ENCODE data around the gene C20orf173. TPM values are rescaled to one million over a fixed set of nuclear protein-coding genes. Genes with fewer than 3 reads are reported as not detected.
"Not testable (repeated sequence)": the region's sequence is repeated elsewhere in the genome, so short reads cannot be mapped to it uniquely, and the experiment has no call there.

Gene C20orf173
- total and polyA plus RNA-seq, 5 experiments from 2014 or later, result not detected

- H3K27ac Mint-ChIP-seq, result no peak overlapping the region
- H3K4me1 Mint-ChIP-seq, result peaks cover 0 to 6% (median 3%) of the 10 kb centered on the region in 4 donors
- H3K9me3 Mint-ChIP-seq, result no peaks in the 10 kb centered on the region
- no peaks in the 10 kb centered on the region for H3K27me3 Mint-ChIP-seq
- H3K4me3 Mint-ChIP-seq, result no peak overlapping the region
- POLR2A ChIA-PET, result no interaction called here
- DNase-seq, result peak in 1 of 10 donors; percentile 42
- H3K36me3 Mint-ChIP-seq, result peaks cover 0 to 19% (median 6%) of the 10 kb centered on the region in 3 donors
- no peak for ATAC-seq
Observed at GRCh38 chr20:35560541-35560940, 31.1 kb upstream of the C20orf173 start.

- H3K4me1 Mint-ChIP-seq, result peaks cover 0 to 6% (median 3%) of the 10 kb centered on the region in 4 donors
- DNase-seq (peak in 1 of 10 donors; percentile 61), ATAC-seq (no peak)
- POLR2A ChIA-PET, result no interaction called here
- H3K9me3 Mint-ChIP-seq, result no peaks in the 10 kb centered on the region
- H3K27ac Mint-ChIP-seq, result peak overlapping the region in 1 of 10 donors; percentile 48
- no peak overlapping the region for H3K4me3 Mint-ChIP-seq
- peaks cover 0 to 23% (median 6%) of the 10 kb centered on the region in 3 donors for H3K36me3 Mint-ChIP-seq
- H3K27me3 Mint-ChIP-seq, result no peaks in the 10 kb centered on the region
Observed at GRCh38 chr20:35560105-35560511, 30.7 kb upstream of the C20orf173 start.

GRCh38 chr20:35559042-35559693 is 29.7 kb upstream of the C20orf173 start:
- no peak for ATAC-seq
- H3K4me1 Mint-ChIP-seq, result peaks cover 0 to 6% (median 3%) of the 10 kb centered on the region in 4 donors
- DNase-seq, result peak in 1 of 10 donors; percentile 24
- H3K27me3 Mint-ChIP-seq, result no peaks in the 10 kb centered on the region
- POLR2A ChIA-PET, result no interaction called here
- H3K27ac Mint-ChIP-seq, result peak overlapping the region in 2 of 10 donors; percentile 41 to 48
- H3K36me3 Mint-ChIP-seq, result peaks cover 0 to 32% (median 6%) of the 10 kb centered on the region in 3 donors
- H3K9me3 Mint-ChIP-seq, result no peaks in the 10 kb centered on the region
- no peak overlapping the region for H3K4me3 Mint-ChIP-seq

- Mint-ChIP-seq H3K36me3 (peaks cover 0 to 33% (median 6%) of the 10 kb centered on the region in 3 donors), H3K27me3 (no peaks in the 10 kb centered on the region), H3K4me1 (peaks cover 0 to 6% (median 3%) of the 10 kb centered on the region in 4 donors), H3K27ac (peak overlapping the region in 2 of 10 donors; percentile 66 to 73), H3K4me3 (no peak overlapping the region), H3K9me3 (no peaks in the 10 kb centered on the region)
- POLR2A ChIA-PET, result no interaction called here
- ATAC-seq (no peak), DNase-seq (peak in 1 of 10 donors; percentile 27)
Observed at GRCh38 chr20:35558451-35558850, 29.0 kb upstream of the C20orf173 start.

GRCh38 chr20:35556871-35557270 is 27.4 kb upstream of the C20orf173 start:
- Mint-ChIP-seq H3K9me3 (no peaks in the 10 kb centered on the region), H3K27me3 (no peaks in the 10 kb centered on the region), H3K27ac (peak overlapping the region in 1 of 10 donors; percentile 83), H3K4me1 (peaks cover 0 to 6% (median 3%) of the 10 kb centered on the region in 4 donors), H3K36me3 (peaks cover 0 to 33% (median 6%) of the 10 kb centered on the region in 3 donors), H3K4me3 (no peak overlapping the region)
- DNase-seq (no peak), ATAC-seq (no peak)
- POLR2A ChIA-PET, result no interaction called here

GRCh38 chr20:35555951-35556645 is 26.6 kb upstream of the C20orf173 start:
- POLR2A ChIA-PET, result interaction anchor here (0.7 kb wide), 1 partner anchor 1697 kb away, joined by 4 read pairs; no protein-coding TSS in a partner anchor
- no peak overlapping the region for H3K4me3 Mint-ChIP-seq

GRCh38 chr20:35555461-35555860 is 26.0 kb upstream of the C20orf173 start:
- H3K27ac Mint-ChIP-seq, result peak overlapping the region in 3 of 10 donors; percentile 8 to 41 (median 31)
- H3K9me3 Mint-ChIP-seq, H3K4me1 Mint-ChIP-seq, H3K27me3 Mint-ChIP-seq, DNase-seq, H3K4me3 Mint-ChIP-seq, ATAC-seq: not testable (repeated sequence)
- H3K36me3 Mint-ChIP-seq, result peaks cover 0 to 33% (median 6%) of the 10 kb centered on the region in 3 donors
- POLR2A ChIA-PET, result interaction anchor here (0.7 kb wide), 1 partner anchor 1698 kb away, joined by 4 read pairs; no protein-coding TSS in a partner anchor

More at GRCh38 chr20:35555951-35556645, 26.6 kb upstream of the C20orf173 start:
- Mint-ChIP-seq H3K27ac (peak overlapping the region in 1 of 10 donors; percentile 83), H3K27me3 (no peaks in the 10 kb centered on the region), H3K4me1 (peaks cover 0 to 3% (median under 1%) of the 10 kb centered on the region in 4 donors), H3K36me3 (peaks cover 0 to 33% (median 6%) of the 10 kb centered on the region in 3 donors), H3K9me3 (no peaks in the 10 kb centered on the region)
- DNase-seq, result no peak
- ATAC-seq, result no peak

GRCh38 chr20:35552914-35553313 is 23.5 kb upstream of the C20orf173 start:
- H3K4me1 Mint-ChIP-seq, result peaks cover 0 to 3% (median 0%) of the 10 kb centered on the region in 4 donors
- POLR2A ChIA-PET, result interaction anchor here (0.6 kb wide), 1 partner anchor 190 kb away, joined by 3 read pairs; no protein-coding TSS in a partner anchor
- H3K27ac Mint-ChIP-seq, result no peak overlapping the region
- H3K27me3 Mint-ChIP-seq, result no peaks in the 10 kb centered on the region
- H3K36me3 Mint-ChIP-seq, result peaks cover 0 to 47% (median 16%) of the 10 kb centered on the region in 3 donors
- DNase-seq (no peak), ATAC-seq (no peak)
- H3K9me3 Mint-ChIP-seq, result no peaks in the 10 kb centered on the region
- no peak overlapping the region for H3K4me3 Mint-ChIP-seq

GRCh38 chr20:35551503-35551902 is 22.1 kb upstream of the C20orf173 start:
- peaks cover 0 to 44% (median 12%) of the 10 kb centered on the region in 3 donors for H3K36me3 Mint-ChIP-seq
- POLR2A ChIA-PET, result no interaction called here
- H3K9me3 Mint-ChIP-seq, result no peaks in the 10 kb centered on the region

GRCh38 chr20:35547329-35547728 is 17.9 kb upstream of the C20orf173 start:
- ATAC-seq, result no peak
- POLR2A ChIA-PET, result interaction anchor here (0.6 kb wide), 2 partner anchors 38 to 51 kb away, joined by 3 read pairs; no protein-coding TSS in a partner anchor
- Mint-ChIP-seq H3K27ac (no peak overlapping the region), H3K4me1 (peaks cover 7 to 15% (median 13%) of the 10 kb centered on the region in 4 donors), H3K4me3 (no peak overlapping the region), H3K9me3 (no peaks in the 10 kb centered on the region), H3K36me3 (peaks cover 0 to 31% (median 10%) of the 10 kb centered on the region in 3 donors), H3K27me3 (no peaks in the 10 kb centered on the region)
- no peak for DNase-seq

More at GRCh38 chr20:35551503-35551902, 22.1 kb upstream of the C20orf173 start:
- H3K4me1 Mint-ChIP-seq, result peaks cover 0 to 3% (median 0%) of the 10 kb centered on the region in 4 donors
- H3K4me3 Mint-ChIP-seq, result no peak overlapping the region
- H3K27ac Mint-ChIP-seq, result no peak overlapping the region
- no peaks in the 10 kb centered on the region for H3K27me3 Mint-ChIP-seq
- ATAC-seq (no peak), DNase-seq (no peak)

- no peaks in the 10 kb centered on the region for H3K27me3 Mint-ChIP-seq
- no peak overlapping the region for H3K4me3 Mint-ChIP-seq
- H3K9me3 Mint-ChIP-seq, result no peaks in the 10 kb centered on the region
- DNase-seq (no peak), ATAC-seq (no peak)
- H3K36me3 Mint-ChIP-seq, result peaks cover 0 to 31% (median 10%) of the 10 kb centered on the region in 3 donors
- POLR2A ChIA-PET, result no interaction called here
- peaks cover 10 to 25% (median 23%) of the 10 kb centered on the region in 4 donors for H3K4me1 Mint-ChIP-seq
- no peak overlapping the region for H3K27ac Mint-ChIP-seq
Observed at GRCh38 chr20:35546127-35546526, 16.7 kb upstream of the C20orf173 start.

GRCh38 chr20:35544941-35545340 is 15.5 kb upstream of the C20orf173 start:
- not testable (repeated sequence) for H3K27me3 Mint-ChIP-seq, ATAC-seq, H3K9me3 Mint-ChIP-seq, H3K4me3 Mint-ChIP-seq, DNase-seq, H3K27ac Mint-ChIP-seq
- Mint-ChIP-seq H3K4me1 (peaks cover 10 to 28% (median 24%) of the 10 kb centered on the region in 4 donors), H3K36me3 (peaks cover 0 to 29% (median 8%) of the 10 kb centered on the region in 3 donors)
- POLR2A ChIA-PET, result interaction anchor here (0.5 kb wide), 1 partner anchor 1551 kb away, joined by 3 read pairs; the partner anchor contains the start of gene RALY
